ENCODE measurements around the gene ADAMTS7.

GRCh38 chr15:78767331-78767951 is 43.8 kb downstream of the ADAMTS7 start:
- TF ChIP-seq RAD51 (IDR thresholded peaks at IDR 0.05; ENCODE audit: borderline replicate concordance): no peak
- TF ChIP-seq, protein P1, sequence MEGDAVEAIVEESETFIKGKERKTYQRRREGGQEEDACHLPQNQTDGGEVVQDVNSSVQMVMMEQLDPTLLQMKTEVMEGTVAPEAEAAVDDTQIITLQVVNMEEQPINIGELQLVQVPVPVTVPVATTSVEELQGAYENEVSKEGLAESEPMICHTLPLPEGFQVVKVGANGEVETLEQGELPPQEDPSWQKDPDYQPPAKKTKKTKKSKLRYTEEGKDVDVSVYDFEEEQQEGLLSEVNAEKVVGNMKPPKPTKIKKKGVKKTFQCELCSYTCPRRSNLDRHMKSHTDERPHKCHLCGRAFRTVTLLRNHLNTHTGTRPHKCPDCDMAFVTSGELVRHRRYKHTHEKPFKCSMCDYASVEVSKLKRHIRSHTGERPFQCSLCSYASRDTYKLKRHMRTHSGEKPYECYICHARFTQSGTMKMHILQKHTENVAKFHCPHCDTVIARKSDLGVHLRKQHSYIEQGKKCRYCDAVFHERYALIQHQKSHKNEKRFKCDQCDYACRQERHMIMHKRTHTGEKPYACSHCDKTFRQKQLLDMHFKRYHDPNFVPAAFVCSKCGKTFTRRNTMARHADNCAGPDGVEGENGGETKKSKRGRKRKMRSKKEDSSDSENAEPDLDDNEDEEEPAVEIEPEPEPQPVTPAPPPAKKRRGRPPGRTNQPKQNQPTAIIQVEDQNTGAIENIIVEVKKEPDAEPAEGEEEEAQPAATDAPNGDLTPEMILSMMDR (CRISPR knock-in tag; IDR thresholded peaks at IDR 0.05): no peak
- no peak for TF ChIP-seq KLF16 (CRISPR knock-in tag; IDR thresholded peaks at IDR 0.05)
- TF ChIP-seq MAFF (IDR thresholded peaks at IDR 0.05; ENCODE audit: low read depth, low read length): no peak
- no peak for TF ChIP-seq ZNF253 (CRISPR knock-in tag; IDR thresholded peaks at IDR 0.05; ENCODE audit: borderline replicate concordance)
- no peak for TF ChIP-seq TAF1 (CRISPR knock-in tag; IDR thresholded peaks at IDR 0.05)
- TF ChIP-seq ZNF776 (CRISPR knock-in tag; IDR thresholded peaks at IDR 0.05): no peak
- TF ChIP-seq ZNF362 (CRISPR knock-in tag; IDR thresholded peaks at IDR 0.05; ENCODE audit: borderline replicate concordance): no peak
- TF ChIP-seq TP53 (CRISPR knock-in tag; conservative IDR thresholded peaks at IDR 0.05): no peak
- no peak for TF ChIP-seq NR1H2 (CRISPR knock-in tag; IDR thresholded peaks at IDR 0.05; ENCODE audit: borderline replicate concordance, low read depth)
- no peak for TF ChIP-seq KDM3A (CRISPR knock-in tag; IDR thresholded peaks at IDR 0.05; ENCODE audit: low read depth)
- TF ChIP-seq ARHGAP35 (CRISPR knock-in tag; IDR thresholded peaks at IDR 0.05; ENCODE audit: borderline replicate concordance): no peak
- TF ChIP-seq, protein P2, sequence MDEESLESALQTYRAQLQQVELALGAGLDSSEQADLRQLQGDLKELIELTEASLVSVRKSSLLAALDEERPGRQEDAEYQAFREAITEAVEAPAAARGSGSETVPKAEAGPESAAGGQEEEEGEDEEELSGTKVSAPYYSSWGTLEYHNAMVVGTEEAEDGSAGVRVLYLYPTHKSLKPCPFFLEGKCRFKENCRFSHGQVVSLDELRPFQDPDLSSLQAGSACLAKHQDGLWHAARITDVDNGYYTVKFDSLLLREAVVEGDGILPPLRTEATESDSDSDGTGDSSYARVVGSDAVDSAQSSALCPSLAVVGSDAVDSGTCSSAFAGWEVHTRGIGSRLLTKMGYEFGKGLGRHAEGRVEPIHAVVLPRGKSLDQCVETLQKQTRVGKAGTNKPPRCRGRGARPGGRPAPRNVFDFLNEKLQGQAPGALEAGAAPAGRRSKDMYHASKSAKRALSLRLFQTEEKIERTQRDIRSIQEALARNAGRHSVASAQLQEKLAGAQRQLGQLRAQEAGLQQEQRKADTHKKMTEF (CRISPR knock-in tag; IDR thresholded peaks at IDR 0.05): no peak
